GM21526 (cell line): ENCODE data around the gene CABP5.

Source experiments
- ATAC-seq: cut with Tn5 transposase; IDR thresholded peaks from one replicate; pipeline ENCODE4 v1.9.1; 2021; ENCODE audit warnings: moderate library complexity; ENCODE audit not compliant: unreplicated experiment, low FRiP score

Gene CABP5

GRCh38 chr19:48036765-48037164, 7.1 kb downstream of the CABP5 start:
- ATAC-seq = no peak

- ATAC-seq = no peak
Measured at GRCh38 chr19:48033604-48034003, 10.3 kb downstream of the CABP5 start.

- ATAC-seq = no peak
Measured at GRCh38 chr19:48030073-48030472, 13.8 kb downstream of the CABP5 start.

- no peak for ATAC-seq
Measured at GRCh38 chr19:48029431-48029830, 14.4 kb downstream of the CABP5 start.

- no peak for ATAC-seq
Measured at GRCh38 chr19:48025480-48025879, 18.4 kb downstream of the CABP5 start.

GRCh38 chr19:48023518-48023917, 20.4 kb downstream of the CABP5 start:
- ATAC-seq = no peak

- ATAC-seq = no peak
Measured at GRCh38 chr19:48023011-48023410, 20.9 kb downstream of the CABP5 start.

- ATAC-seq = no peak
Measured at GRCh38 chr19:48020686-48021085, 23.2 kb downstream of the CABP5 start.

- no peak for ATAC-seq
Measured at GRCh38 chr19:48010932-48011758, 32.7 kb downstream of the CABP5 start.

GRCh38 chr19:48006762-48007161, 37.1 kb downstream of the CABP5 start:
- ATAC-seq = no peak

- no peak for ATAC-seq
Measured at GRCh38 chr19:48004236-48004635, 39.6 kb downstream of the CABP5 start.

- ATAC-seq = no peak
Measured at GRCh38 chr19:48000846-48001245, 43.0 kb downstream of the CABP5 start.

- no peak for ATAC-seq
Measured at GRCh38 chr19:47998800-47999199, 45.1 kb downstream of the CABP5 start.

GRCh38 chr19:47996230-47996727, 47.6 kb downstream of the CABP5 start:
- ATAC-seq = no peak

GRCh38 chr19:47994209-47994802, 49.6 kb downstream of the CABP5 start, which contains the start of gene ELSPBP1:
Gene ELSPBP1, plus strand, starts transcription at chr19:47994632. Its CDS starts 14,036 bp downstream, at chr19:48008668.
- ATAC-seq = no peak

GRCh38 chr19:47992070-47992469, 51.8 kb downstream of the CABP5 start, which contains the start of gene BSPH1:
Gene BSPH1, minus strand, starts transcription at chr19:47992170. Its CDS starts 89 bp downstream, at chr19:47992081.
- no peak for ATAC-seq

GRCh38 chr19:47991191-47991808, 52.6 kb downstream of the CABP5 start:
- ATAC-seq = no peak
